Stimulated activated CD8-positive, alpha-beta memory T cell treated with anti-CD3 and anti-CD28 coated beads, Interleukin-12 subunit alpha, Interleukin-12 subunit beta, amount 100 ng/mL, for 1 hour (primary cell): ENCODE results near the gene CNOT8.
"Not testable (repeated sequence)": the region's sequence is repeated elsewhere in the genome, so short reads cannot be mapped to it uniquely, and the experiment has no call there.

Experiments used
- DNase-seq: peaks from one replicate; pipeline ENCODE4 v3.0.0-alpha.2; 2020; ENCODE audit warnings: low read depth

Gene CNOT8

DNA sequence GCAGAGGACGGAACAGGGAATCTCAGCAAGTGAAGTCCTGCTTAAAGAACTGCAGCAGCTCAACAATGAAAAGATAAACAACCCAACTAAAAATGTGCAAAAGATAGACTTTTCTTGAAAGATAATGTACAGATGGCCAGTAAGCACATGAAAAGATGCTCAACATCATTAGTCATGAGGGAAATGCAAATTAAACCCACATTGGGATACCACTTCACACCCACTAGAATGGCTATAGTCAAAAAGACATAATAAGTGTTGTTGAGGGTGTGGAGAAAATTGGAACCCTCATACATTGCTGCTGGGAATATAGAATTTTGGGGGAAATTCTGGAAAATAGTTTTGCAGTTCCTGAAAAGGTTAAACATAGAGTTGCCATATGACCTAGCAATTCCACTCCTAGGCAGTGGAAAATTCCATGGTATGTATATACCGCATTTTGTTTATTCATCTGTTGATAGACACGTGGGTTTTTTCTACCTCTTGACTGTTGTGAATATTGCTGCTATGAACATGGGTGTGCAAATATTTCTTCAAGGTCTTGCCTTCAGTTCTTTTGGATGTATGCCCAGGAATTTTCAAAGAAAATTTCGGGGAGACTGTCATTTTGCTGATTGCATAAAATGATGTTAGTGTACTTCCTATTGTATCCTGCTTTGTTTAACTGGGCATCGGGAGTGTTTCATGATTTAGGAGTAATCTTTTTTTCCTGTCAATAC, 7.2 kb downstream of the CNOT8 start:
- no peak for DNase-seq

DNA sequence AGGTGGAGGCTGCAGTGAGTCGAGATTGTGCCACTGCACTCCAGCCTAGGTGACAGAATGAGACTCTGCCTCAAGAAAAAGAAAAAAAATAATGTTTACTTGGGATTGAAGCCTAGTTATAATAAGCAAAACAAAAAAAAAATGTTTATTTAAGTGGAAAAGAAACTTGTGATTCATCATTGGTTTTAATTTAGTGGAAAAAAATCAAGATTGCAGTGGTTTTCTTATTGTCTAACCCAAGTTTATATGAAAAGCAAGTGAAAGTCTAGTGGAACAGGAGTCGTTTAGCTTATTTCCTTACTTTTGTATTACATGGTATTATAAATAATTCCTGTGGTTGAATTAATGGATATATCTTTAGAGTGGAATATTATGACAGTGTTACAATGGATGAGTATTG, 8.4 kb downstream of the CNOT8 start:
- DNase-seq, result no peak

DNA sequence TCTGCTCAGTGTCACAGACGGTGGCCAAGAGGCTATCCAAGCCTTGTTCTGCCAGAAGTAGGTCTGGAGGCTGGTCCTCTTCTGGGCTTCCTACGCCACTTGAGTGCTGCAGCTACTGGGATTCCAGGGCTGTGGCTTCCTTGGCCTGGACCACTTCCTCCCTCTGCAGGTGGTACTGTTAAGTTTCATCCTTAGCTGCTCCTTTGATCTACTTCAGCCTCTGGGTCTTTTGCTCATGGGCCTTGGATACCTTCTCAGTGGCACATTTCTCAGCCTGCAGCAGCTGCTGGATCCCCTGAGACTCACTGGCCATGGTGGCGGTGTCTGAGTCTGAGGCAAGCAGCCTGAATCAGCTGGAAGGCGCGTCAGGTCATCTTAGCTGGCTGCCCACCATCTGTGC, 10.3 kb downstream of the CNOT8 start:
- no peak for DNase-seq

DNA sequence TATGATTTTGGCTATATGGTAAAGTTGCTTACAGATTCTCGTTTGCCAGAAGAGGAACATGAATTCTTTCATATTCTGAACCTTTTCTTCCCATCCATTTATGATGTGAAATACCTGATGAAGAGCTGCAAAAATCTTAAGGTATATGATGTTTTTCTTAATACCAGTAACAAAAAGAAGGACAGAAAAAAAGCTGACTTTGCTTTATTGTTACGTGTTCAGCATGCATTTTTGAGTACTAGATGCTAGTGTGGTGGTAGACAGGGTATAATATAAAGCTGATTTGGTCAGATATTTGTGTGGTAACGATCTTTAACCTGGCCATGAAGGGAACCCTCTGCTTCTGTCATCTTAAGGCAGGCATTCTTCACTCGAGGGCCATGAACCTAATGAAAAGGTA, 13.3 kb downstream of the CNOT8 start:
- DNase-seq, result no peak

DNA sequence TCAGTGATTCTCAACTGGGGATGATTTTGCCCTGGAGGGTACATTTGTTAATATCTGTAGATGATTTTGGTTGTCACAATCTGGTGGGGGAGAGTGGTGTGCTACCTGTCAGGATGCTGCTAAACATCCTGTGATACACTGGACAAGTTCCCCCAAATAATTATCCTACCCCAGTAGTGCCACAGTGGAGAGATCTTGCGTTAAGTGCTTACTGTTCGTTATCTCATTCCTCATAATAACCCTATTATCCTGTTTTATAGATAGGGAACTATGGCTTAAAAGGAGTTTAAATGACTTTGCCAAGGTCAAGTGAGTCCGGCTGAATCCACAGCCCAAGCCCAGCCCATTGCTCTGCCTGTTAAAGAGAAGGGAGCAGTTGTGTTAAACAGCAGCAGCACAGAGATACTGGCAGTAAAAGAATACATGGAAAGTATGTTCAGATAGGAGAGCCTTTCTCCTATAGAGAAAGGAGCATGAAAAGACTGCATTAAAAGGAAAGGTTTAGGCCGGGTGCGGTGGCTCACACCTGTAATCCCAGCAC, 15.4 kb downstream of the CNOT8 start:
- no peak for DNase-seq

DNA sequence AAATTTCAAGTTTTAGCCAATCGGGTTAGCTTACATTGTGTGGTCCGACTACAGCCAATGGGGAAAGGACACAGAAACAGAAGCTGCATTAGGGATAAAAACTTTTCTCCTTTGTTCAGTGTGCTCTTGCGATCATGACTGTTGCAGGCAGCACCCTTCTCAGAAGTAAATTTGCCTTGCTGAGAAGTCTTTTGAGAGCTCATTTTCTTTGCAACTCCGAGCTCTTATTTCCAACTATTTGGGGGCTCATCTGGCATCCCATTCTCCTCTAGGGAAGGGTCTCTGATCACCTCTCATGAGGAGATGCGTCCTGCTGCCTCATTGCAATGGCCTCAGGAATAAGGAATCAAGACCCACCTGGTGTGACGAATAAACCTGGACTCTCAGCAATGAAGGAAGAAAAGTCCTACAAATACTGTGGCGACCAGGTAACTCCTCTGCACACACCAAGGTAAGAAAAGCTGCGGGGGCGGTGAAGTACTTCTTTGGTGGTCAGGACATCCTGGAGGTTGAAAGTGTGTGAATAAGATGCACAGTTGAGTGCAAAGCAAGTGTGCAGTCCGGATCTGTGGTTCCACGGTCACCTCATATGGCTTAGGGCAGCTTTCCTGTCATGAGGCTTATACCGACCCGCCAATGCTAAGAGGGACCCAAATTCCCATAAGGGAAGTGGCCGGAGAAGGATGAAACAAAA, 20.4 kb downstream of the CNOT8 start:
- DNase-seq, result no peak

DNA sequence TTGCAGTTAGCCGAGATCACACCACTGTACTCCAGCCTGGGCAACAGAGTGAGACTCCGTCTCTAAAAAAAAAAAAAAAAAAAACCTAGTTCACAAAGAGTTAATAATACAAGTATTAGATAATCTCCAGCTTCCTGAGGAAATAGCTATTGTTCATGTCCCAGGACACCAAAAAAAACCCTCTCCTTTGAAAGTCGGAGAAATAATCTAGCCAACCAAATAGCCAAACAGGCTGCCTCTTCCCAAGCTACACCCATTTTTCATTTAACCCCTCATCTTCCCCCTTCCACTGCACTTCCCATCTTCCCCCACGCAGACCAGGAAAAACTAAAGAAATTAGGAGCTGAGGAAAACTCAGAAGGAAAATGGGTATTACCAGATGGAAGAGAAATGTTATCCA, 23.6 kb downstream of the CNOT8 start:
- no peak for DNase-seq

DNA sequence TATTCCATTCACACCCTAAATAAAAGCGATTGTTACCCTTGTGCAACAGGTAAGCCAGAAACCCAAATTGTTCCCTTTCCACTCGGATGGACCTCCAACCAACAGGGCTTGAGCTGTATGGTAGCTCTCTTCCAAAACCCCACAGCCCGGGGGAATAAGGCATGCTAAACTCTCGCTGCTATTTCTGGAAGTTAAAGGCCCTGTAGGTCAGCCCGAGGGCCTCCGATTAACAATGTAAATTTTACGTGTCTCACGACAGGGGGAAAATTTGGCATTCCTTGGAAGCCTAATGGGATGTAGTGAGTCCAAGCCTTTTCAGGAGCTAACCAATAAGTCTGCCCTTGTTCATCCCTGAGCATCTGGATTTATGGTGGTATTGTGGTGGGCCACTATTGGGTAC, 26.0 kb downstream of the CNOT8 start:
- no peak for DNase-seq

DNA sequence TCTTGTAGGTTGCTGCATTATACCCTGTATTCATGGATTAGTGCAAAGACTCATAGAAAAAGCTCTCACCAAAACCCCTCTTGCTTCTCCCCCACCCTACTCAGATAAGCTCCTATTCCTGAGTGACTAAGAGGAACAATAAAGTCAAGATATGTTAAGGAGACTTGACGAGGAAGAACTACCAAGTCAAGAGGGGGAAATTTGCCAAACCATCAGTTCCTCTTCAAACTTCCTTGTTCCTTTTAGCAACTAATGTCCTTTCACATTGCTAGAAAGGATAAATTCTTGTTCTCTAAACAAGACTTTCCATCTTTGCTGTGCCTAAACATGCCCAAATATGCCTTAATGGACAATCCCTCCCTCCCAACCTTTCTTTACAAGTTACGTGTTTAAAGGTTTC, 27.0 kb downstream of the CNOT8 start:
- DNase-seq, result no peak

DNA sequence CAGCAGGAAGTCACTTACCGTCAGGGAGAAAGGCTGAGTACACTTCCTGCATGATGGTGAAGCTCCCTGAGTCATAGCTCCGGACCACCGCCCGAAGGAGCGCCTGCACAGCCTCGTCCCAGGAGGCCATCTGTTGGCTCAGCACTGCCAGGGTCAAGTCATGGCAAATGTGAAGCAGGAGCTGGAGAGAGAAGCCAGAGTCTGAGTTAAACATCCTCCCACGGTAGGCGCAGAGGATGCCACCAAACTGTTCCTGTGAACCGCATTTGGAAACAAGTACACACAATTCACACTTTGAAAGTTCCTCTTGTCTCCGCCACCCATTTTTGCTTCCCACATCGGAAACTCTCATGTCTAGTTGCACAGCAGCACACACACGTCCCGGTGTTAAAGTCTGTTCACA, 33.9 kb downstream of the CNOT8 start:
- DNase-seq, result no peak

DNA sequence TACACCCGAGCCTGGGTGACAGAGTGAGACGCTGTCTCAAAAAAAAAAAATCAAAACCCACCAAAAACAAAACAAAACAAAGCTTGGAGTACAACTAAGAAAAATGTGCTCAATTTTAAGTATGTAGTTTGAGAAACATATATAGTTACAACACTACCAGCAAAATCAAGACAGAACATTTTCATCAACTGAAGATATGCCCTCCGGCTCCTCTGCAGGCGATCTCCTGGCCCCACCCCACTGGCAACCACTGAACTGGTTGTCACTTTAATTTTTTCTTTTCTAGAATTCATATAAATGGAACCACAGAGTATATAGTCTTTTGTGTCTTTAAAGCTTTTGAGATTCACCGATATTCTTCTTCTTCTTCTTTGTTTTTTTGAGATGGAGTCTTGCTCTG, 35.0 kb downstream of the CNOT8 start:
- DNase-seq, result no peak

DNA sequence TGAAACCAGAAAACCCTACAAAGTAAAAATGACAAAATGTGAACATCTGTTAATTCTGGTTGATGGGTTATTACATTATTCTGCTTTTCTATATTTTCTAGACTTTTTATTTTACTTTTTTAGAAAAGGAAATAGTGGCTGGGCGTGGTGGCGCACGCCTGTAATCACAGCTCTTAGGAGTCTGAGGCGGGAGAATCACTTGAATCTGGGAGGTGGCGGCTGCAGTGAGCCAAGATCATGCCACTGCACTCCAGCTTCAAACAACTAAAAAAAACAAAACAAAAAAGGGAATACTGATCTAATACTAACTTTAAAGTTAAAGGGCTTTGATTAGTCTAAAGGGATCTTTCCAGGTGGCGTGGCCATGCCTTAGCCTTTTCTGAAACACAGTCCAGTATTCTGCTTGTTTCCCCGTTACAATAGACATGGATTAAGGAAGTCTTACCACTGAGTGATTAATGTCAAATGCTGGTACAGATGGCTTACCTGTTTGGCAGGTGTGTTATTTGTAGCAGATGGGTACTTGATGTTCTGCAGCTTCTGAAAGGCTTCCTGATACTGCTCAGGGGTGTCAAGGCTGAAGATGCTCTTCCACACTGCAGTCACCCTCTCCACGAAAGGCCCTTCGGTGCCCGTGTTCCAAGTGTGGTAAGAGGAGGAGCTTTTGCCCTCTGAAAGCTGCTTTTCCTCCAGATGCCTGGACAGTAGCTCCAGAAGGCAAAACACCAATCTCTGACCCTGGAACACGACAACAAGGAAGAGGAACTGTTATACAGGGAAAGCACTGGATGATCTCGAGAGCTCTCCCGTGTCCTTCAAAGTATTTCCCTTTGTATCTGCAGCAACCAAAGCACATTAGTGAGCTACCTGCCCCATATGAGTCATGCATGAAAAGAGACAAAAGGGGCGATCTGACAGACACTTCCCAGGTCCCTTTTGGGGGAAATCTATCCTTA, 37.5 kb downstream of the CNOT8 start:
- DNase-seq, result no peak

DNA sequence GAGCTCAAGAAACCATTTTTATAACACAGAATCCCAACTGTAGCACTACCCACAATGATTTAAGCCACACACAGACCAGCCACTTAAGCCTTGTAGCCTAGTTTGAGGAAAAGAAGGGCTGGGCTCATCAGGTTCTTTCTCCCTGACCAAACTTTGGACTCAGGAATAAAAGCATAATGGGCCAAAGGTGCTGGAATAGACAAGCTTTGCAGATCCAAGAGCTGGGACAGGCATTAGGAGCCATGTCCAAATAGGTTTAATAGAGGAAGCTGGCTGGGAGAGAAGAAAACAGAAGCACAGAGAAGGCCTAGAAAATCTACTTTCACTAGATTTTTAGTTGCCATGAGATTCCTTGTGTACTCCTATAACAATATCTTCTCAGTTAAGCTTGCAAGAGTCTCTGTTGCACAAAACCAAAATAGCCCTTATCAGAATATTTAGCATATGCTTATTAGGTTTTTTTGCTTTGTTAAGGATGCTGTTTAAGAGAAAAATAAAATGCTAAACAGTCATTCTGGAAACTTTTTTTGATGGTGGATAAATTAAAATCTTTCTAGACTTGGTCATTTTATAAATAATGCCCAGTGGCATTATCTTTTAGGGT, 38.2 kb downstream of the CNOT8 start:
- no peak for DNase-seq

DNA sequence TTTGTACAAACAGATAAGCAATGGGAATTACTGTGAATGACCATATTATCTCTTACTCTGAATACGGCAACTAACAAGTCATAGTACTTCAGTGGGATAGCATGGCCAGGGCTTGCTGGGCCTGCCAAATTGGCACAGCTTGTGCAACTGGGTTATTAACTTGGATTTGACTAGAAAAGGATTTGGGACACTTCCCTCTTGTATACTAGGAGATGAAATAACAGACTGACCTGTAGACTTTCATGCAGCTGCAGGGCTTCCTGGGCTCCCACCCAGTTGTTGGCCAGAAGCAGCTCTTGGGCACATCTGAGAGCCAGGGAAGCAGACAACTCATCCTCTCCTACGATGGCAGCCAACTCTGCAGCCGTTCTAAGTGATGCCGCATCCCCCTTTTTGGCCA, 39.8 kb downstream of the CNOT8 start:
- DNase-seq, result no peak

DNA sequence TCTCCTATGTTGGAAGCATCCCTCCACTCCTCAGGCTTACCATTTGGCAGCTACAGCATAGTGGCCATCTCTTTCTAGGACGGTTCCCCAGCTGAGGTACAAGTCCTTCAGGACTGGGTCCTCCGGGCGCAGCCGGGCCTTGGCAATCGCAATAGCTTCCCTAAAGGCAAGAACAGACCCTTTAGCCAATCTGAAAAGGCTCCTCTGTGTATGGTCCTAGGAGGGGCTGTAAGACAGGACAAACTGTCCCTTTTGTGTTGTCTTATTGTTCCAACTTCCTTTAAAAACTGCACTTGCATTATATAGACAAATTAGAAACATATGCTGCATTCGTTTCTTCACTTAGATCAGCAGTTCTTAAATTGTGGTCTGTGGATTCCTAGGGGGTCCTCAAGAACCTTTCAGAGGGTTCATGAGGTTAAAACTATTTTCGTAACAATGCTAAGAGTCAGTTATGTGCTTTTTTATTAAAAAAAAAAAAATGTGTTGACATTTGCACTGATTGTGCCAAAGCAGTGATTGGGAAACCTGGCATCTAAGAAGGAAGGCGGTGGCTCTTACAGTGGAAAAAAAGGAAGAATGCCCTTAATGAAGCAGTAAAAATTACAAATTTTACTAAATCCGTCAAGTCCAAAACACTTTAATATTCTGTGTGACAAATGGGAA, 40.9 kb downstream of the CNOT8 start:
- DNase-seq, result no peak

DNA sequence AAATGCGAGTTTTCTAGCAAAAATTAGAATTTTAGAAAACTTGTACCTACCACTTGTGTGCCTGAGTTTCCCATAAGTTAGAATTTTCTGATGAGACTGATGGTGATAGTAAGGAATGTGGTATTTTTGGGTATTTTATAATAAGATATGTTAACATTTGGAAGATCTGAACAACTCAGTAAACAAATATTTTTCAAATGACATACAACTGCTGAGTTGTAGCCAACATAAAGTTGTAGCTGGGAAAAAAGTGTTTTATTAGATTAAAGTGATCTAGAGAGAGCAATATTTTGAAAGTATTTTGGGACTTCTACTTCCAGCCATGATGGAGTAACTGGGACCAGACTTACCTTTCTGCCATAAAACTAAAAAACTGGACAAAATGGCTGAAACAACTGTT, 41.6 kb downstream of the CNOT8 start:
- no peak for DNase-seq

DNA sequence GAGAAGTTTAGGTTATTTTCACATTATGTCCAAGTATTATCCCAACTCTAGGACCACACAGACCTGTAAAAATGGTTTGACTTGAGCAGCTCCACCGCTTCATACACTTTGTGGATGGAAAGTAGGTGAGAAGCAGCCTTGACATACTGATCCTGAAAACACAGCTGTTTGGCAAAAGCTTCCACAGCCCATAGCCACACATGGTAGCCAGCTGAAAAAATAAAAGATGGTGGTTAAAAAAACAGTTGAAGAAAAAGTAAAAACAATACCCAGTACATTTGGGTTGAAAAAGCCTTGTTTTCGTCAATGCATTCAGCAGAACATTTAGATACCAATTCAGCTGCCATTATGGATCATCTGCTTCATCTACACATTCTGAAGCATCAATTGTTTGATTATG, 42.8 kb downstream of the CNOT8 start:
- no peak for DNase-seq

DNA sequence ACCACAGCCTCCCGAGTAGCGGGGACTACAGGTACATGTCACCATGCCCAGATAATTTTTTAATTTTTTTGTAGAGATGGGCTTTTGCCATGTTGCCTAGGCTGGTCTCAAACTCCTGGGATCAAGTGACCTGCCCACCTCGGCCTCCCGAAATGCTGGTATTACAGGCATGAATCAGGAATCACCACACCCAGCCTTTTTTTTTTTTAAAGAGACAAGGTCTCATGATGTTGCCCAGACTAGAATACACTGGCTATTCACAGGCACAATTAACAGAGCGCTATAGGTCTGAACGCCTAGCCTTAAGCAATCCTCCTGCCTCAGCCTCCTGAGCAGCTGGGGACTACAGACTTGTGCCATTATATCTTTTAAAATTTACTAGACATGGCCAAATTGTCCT, 43.5 kb downstream of the CNOT8 start:
- DNase-seq, result no peak

DNA sequence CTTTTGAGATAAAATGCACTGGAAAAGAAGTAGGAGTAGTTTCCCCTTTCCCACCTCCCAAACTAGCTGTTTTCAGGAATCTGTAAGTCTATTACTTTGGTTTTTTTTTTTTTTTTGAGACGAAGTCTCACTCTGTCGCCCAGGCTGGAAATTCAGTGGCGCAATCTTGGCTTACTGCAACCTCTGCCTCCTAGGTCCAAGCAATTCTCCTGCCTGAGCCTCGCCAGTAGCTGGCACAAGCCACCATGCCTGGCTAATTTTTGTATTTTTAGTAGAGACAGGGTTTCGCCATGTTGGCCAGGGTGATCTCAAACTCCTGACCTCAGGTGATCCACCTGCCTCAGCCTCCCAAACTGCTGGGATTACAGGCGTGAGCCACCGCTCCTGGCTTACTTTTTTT, 47.2 kb downstream of the CNOT8 start:
- not testable (repeated sequence) for DNase-seq

DNA sequence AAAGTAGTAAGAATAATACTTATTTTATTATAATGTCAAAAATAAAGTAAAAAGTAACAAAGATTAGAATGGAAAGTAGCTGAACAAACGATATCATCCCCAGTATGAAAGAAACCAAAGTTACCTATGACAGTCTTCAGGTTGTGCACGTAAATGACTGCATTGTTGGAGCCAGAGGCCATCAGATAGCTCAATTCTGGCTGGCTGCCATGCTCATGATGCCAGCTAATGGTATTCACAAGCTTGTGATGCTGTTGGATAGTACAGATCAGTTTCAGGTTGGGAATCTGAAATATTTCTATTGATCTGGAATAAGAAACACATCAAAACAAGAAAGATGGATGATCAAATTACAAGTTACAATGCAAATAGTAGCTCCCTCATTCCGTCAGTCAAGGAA, 58.4 kb downstream of the CNOT8 start:
- DNase-seq, result no peak

DNA sequence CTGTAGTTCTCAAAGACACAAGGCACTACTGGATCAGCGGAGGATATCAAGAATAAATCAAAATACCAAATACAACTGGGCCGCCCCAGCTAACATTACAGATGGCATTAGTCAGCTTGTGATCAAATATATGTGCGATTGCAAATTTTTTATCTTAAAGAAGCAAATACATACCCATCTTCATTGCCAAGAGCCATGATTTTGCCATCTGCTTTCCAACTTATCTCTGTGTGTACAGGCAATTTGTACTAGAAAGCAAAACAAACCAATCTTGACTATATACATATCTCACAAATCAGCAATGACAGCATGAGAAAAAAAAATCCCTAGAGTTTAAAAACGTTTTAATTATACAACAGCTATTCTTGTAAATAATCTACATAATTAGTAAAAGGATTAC, 59.3 kb downstream of the CNOT8 start:
- DNase-seq, result no peak
